Calu3 (cell line): ENCODE results near the gene USP15. TPM values are rescaled to one million over a fixed set of nuclear protein-coding genes. Genes with fewer than 3 reads are reported as not detected.
"Not testable (repeated sequence)": the region's sequence is repeated elsewhere in the genome, so short reads cannot be mapped to it uniquely, and the experiment has no call there.

Source experiments
- BruUV-seq: library from RNA; stranded (reverse); fragments of 400-500 nt; replicated peaks from 2 replicates; lab custom pipeline; 2021; lab: Mats Ljungman, UMichigan
- CTCF ChIA-PET: fragments of 300-600 bp; sonication (Branson Sonifier 250); formaldehyde crosslinking; loops from one replicate; lab custom pipeline; 2022; ENCODE audit warnings: antibody characterized with exemption; lab: Charles Lee
- DNase-seq: peaks from one replicate; pipeline ENCODE4 v3.0.0; 2022
- H3K27ac Mint-ChIP-seq: one replicate; pipeline ENCODE4 v1.8.0; 2022; ENCODE audit warnings: mixed read lengths; ENCODE audit not compliant: unreplicated experiment
- H3K27me3 Mint-ChIP-seq: one replicate; pipeline ENCODE4 v1.8.0; 2022; ENCODE audit warnings: mixed read lengths; ENCODE audit not compliant: unreplicated experiment
- H3K36me3 Mint-ChIP-seq: one replicate; pipeline ENCODE4 v1.8.0; 2022; ENCODE audit warnings: mild to moderate bottlenecking, moderate library complexity, mixed read lengths; ENCODE audit not compliant: insufficient read depth, unreplicated experiment
- H3K4me1 Mint-ChIP-seq: one replicate; pipeline ENCODE4 v1.8.0; 2022; ENCODE audit warnings: mild to moderate bottlenecking, low read depth, mixed read lengths; ENCODE audit not compliant: unreplicated experiment
- H3K4me3 Mint-ChIP-seq: one replicate; pipeline ENCODE4 v1.8.0; 2022; ENCODE audit warnings: mild to moderate bottlenecking, low read depth, moderate library complexity, mixed read lengths; ENCODE audit not compliant: unreplicated experiment
- H3K9me3 Mint-ChIP-seq: one replicate; pipeline ENCODE4 v1.8.0; 2022; ENCODE audit warnings: low read depth, mixed read lengths; ENCODE audit not compliant: unreplicated experiment
- CTCF ChIP-seq: fragments of 200-600 bp; IDR thresholded peaks from one replicate; pipeline ENCODE4 v1.8.0; 2022; ENCODE audit warnings: antibody characterized with exemption; ENCODE audit not compliant: unreplicated experiment
- intact Hi-C: fragments of 100-400 bp; cut with micrococcal nuclease; formaldehyde crosslinking; loops from one replicate; pipeline ENCODE4 v1.10.0; 2022; ENCODE audit not compliant: unreplicated experiment
- total RNA-seq: library from RNA; stranded (reverse); gene quantifications from 2 replicates; pipeline ENCODE4 v1.2.3, GENCODE V29; 2022

Gene USP15
- total RNA-seq, 1 experiment from 2014 or later, result 66.1 TPM

GRCh38 chr12:62350554-62350953 lies 90.3 kb downstream of the USP15 start:
- H3K9me3 Mint-ChIP-seq, result no peaks in the 10 kb centered on the region
- CTCF ChIA-PET, result interaction anchor here (0.7 kb wide), 1 partner anchor 20 kb away, joined by 4 read pairs; no protein-coding TSS in a partner anchor
- TF ChIP-seq CTCF, result no peak
- no peak for DNase-seq
- BruUV-seq, result no TSS peak
- H3K4me3 Mint-ChIP-seq, result no peak overlapping the region
- intact Hi-C loops, result no loop called here
- no peaks in the 10 kb centered on the region for H3K27me3 Mint-ChIP-seq
- H3K36me3 Mint-ChIP-seq, result peaks cover 8% of the 10 kb centered on the region
- peaks cover 8% of the 10 kb centered on the region for H3K4me1 Mint-ChIP-seq
- H3K27ac Mint-ChIP-seq, result no peak overlapping the region

GRCh38 chr12:62351326-62351725 lies 91.1 kb downstream of the USP15 start:
- H3K4me1 Mint-ChIP-seq, result peaks cover 6% of the 10 kb centered on the region
- peaks cover 6% of the 10 kb centered on the region for H3K36me3 Mint-ChIP-seq
- intact Hi-C loops, result no loop called here
- H3K9me3 Mint-ChIP-seq, result no peaks in the 10 kb centered on the region
- no peaks in the 10 kb centered on the region for H3K27me3 Mint-ChIP-seq
- no peak for TF ChIP-seq CTCF
- no peak overlapping the region for H3K4me3 Mint-ChIP-seq
- BruUV-seq, result no TSS peak
- H3K27ac Mint-ChIP-seq, result no peak overlapping the region
- DNase-seq, result no peak
- CTCF ChIA-PET, result no interaction called here

GRCh38 chr12:62361048-62361447 lies 100.8 kb downstream of the USP15 start:
- Mint-ChIP-seq H3K27me3 (no peaks in the 10 kb centered on the region), H3K4me3 (no peak overlapping the region), H3K36me3 (no peaks in the 10 kb centered on the region), H3K27ac (no peak overlapping the region), H3K4me1 (no peaks in the 10 kb centered on the region), H3K9me3 (no peaks in the 10 kb centered on the region)
- TF ChIP-seq CTCF, result no peak
- CTCF ChIA-PET, result no interaction called here
- no peak for DNase-seq
- intact Hi-C loops, result no loop called here
- no TSS peak for BruUV-seq

- CTCF ChIA-PET, result no interaction called here
- Mint-ChIP-seq H3K36me3 (no peaks in the 10 kb centered on the region), H3K9me3 (no peaks in the 10 kb centered on the region), H3K27me3 (no peaks in the 10 kb centered on the region), H3K27ac (no peak overlapping the region), H3K4me1 (peaks cover 13% of the 10 kb centered on the region), H3K4me3 (no peak overlapping the region)
- TF ChIP-seq CTCF, result no peak
- no peak for DNase-seq
- intact Hi-C loops, result no loop called here
- no TSS peak for BruUV-seq
These were observed 103.3 kb downstream of the USP15 start for GRCh38 chr12:62363506-62363905.

GRCh38 chr12:62364697-62365096 lies 104.5 kb downstream of the USP15 start:
- CTCF ChIA-PET, H3K4me3 Mint-ChIP-seq, BruUV-seq, H3K27ac Mint-ChIP-seq, H3K27me3 Mint-ChIP-seq, H3K36me3 Mint-ChIP-seq, DNase-seq, intact Hi-C loops, H3K9me3 Mint-ChIP-seq: not testable (repeated sequence)
- H3K4me1 Mint-ChIP-seq, result peaks cover 16% of the 10 kb centered on the region

- H3K4me3 Mint-ChIP-seq, H3K36me3 Mint-ChIP-seq, H3K9me3 Mint-ChIP-seq, H3K27me3 Mint-ChIP-seq, BruUV-seq, CTCF ChIA-PET, DNase-seq, H3K27ac Mint-ChIP-seq, intact Hi-C loops: not testable (repeated sequence)
- peaks cover 16% of the 10 kb centered on the region for H3K4me1 Mint-ChIP-seq
These were observed 105.6 kb downstream of the USP15 start for GRCh38 chr12:62365846-62366245.

- peaks cover 16% of the 10 kb centered on the region for H3K4me1 Mint-ChIP-seq
- H3K36me3 Mint-ChIP-seq, CTCF ChIA-PET, intact Hi-C loops, H3K9me3 Mint-ChIP-seq, H3K27ac Mint-ChIP-seq, H3K4me3 Mint-ChIP-seq, H3K27me3 Mint-ChIP-seq, BruUV-seq, DNase-seq: not testable (repeated sequence)
These were observed 108.4 kb downstream of the USP15 start for GRCh38 chr12:62368430-62369223.
